ENCODE data around the gene EPB41L3. TPM values are rescaled to one million over a fixed set of nuclear protein-coding genes. Genes with fewer than 3 reads are reported as not detected.
A peak's percentile ranks its signal among the peaks of the same experiment; 100 is the strongest.

Gene EPB41L3
- total and polyA plus RNA-seq, 2 experiments from 2014 or later = 20.8 to 24.5 TPM

GRCh38 chr18:5584746-5585417 lies 41.1 kb upstream of the EPB41L3 start:
- Histone ChIP-seq H3K4me3 (no peak overlapping the region), H3K9me3 (ENCODE audit: low read depth) (no peaks in the 10 kb centered on the region), H3K79me2 (no peaks in the 10 kb centered on the region), H3K27me3 (no peaks in the 10 kb centered on the region), H3K36me3 (replicated peaks; ENCODE audit: insufficient read depth, low read depth) (no peaks in the 10 kb centered on the region), H3K9me2 (replicated peaks; ENCODE audit: insufficient read depth) (no peaks in the 10 kb centered on the region), H4K20me1 (ENCODE audit: insufficient read depth, poor library complexity, severe bottlenecking) (no peaks in the 10 kb centered on the region), H2AFZ (no peak overlapping the region), H3K4me2 (no peak overlapping the region), H3K4me1 (ENCODE audit: insufficient read depth) (peaks cover 7% of the 10 kb centered on the region), H3K27ac (no peak overlapping the region)
- TF ChIP-seq EZH2phosphoT487 (IDR thresholded peaks at IDR 0.05; ENCODE audit: low read depth, severe bottlenecking, unreplicated experiment) (no peak), EZH2 (IDR thresholded peaks at IDR 0.05; ENCODE audit: borderline replicate concordance) (no peak)
- TF ChIP-seq, protein P1, sequence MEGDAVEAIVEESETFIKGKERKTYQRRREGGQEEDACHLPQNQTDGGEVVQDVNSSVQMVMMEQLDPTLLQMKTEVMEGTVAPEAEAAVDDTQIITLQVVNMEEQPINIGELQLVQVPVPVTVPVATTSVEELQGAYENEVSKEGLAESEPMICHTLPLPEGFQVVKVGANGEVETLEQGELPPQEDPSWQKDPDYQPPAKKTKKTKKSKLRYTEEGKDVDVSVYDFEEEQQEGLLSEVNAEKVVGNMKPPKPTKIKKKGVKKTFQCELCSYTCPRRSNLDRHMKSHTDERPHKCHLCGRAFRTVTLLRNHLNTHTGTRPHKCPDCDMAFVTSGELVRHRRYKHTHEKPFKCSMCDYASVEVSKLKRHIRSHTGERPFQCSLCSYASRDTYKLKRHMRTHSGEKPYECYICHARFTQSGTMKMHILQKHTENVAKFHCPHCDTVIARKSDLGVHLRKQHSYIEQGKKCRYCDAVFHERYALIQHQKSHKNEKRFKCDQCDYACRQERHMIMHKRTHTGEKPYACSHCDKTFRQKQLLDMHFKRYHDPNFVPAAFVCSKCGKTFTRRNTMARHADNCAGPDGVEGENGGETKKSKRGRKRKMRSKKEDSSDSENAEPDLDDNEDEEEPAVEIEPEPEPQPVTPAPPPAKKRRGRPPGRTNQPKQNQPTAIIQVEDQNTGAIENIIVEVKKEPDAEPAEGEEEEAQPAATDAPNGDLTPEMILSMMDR (IDR thresholded peaks at IDR 0.05; ENCODE audit: poor library complexity) = no peak
- no peak for DNase-seq (ENCODE audit: low spot score)
- WGBS (ENCODE audit: low lambda C conversion rate, missing lambda C conversion rate) = 93% methylated on average over 7 of the region's 7 CpGs

GRCh38 chr18:5582849-5583681 lies 39.3 kb upstream of the EPB41L3 start:
- TF ChIP-seq EZH2phosphoT487 (IDR thresholded peaks at IDR 0.05; ENCODE audit: low read depth, severe bottlenecking, unreplicated experiment) = no peak
- no peak for TF ChIP-seq EZH2 (IDR thresholded peaks at IDR 0.05; ENCODE audit: borderline replicate concordance)
- TF ChIP-seq, protein P1 (IDR thresholded peaks at IDR 0.05; ENCODE audit: poor library complexity) = no peak
- Histone ChIP-seq H3K4me1 (ENCODE audit: insufficient read depth) (peaks cover 7% of the 10 kb centered on the region), H3K9me3 (ENCODE audit: low read depth) (no peaks in the 10 kb centered on the region), H3K27ac (no peak overlapping the region), H3K79me2 (no peaks in the 10 kb centered on the region), H2AFZ (no peak overlapping the region), H3K4me3 (no peak overlapping the region), H4K20me1 (ENCODE audit: insufficient read depth, poor library complexity, severe bottlenecking) (no peaks in the 10 kb centered on the region), H3K4me2 (no peak overlapping the region), H3K27me3 (no peaks in the 10 kb centered on the region), H3K36me3 (replicated peaks; ENCODE audit: insufficient read depth, low read depth) (no peaks in the 10 kb centered on the region), H3K9me2 (replicated peaks; ENCODE audit: insufficient read depth) (no peaks in the 10 kb centered on the region)
- 66% methylated on average over 10 of the region's 10 CpGs for WGBS (ENCODE audit: low lambda C conversion rate, missing lambda C conversion rate)
- no peak for DNase-seq (ENCODE audit: low spot score)

- H3K27ac ChIP-seq = peak overlapping the region; percentile 33
- peak; percentile 29 for DNase-seq (ENCODE audit: low spot score)
- H4K20me1 ChIP-seq (ENCODE audit: insufficient read depth, poor library complexity, severe bottlenecking) = no peaks in the 10 kb centered on the region
- H3K9me2 ChIP-seq (replicated peaks; ENCODE audit: insufficient read depth) = no peaks in the 10 kb centered on the region
- H3K36me3 ChIP-seq (replicated peaks; ENCODE audit: insufficient read depth, low read depth) = no peaks in the 10 kb centered on the region
- H3K4me1 ChIP-seq (ENCODE audit: insufficient read depth) = peaks cover 7% of the 10 kb centered on the region
- peak overlapping the region; percentile 25 for H2AFZ ChIP-seq
- no peaks in the 10 kb centered on the region for H3K79me2 ChIP-seq
- H3K4me3 ChIP-seq = no peak overlapping the region
- no peaks in the 10 kb centered on the region for H3K27me3 ChIP-seq
- H3K9me3 ChIP-seq (ENCODE audit: low read depth) = no peaks in the 10 kb centered on the region
- WGBS (ENCODE audit: low lambda C conversion rate, missing lambda C conversion rate) = 20% methylated on average over 5 of the region's 5 CpGs
- TF ChIP-seq EZH2 (IDR thresholded peaks at IDR 0.05; ENCODE audit: borderline replicate concordance) (no peak), EZH2phosphoT487 (IDR thresholded peaks at IDR 0.05; ENCODE audit: low read depth, severe bottlenecking, unreplicated experiment) (no peak)
- TF ChIP-seq, protein P1 (IDR thresholded peaks at IDR 0.05; ENCODE audit: poor library complexity) = no peak
- H3K4me2 ChIP-seq = peak overlapping the region; percentile 25
Measured at GRCh38 chr18:5582076-5582475, 38.3 kb upstream of the EPB41L3 start.
